Measurements from ENCODE around the gene FMNL3.
A peak's percentile ranks its signal among the peaks of the same experiment; 100 is the strongest.

Gene FMNL3, protein sequence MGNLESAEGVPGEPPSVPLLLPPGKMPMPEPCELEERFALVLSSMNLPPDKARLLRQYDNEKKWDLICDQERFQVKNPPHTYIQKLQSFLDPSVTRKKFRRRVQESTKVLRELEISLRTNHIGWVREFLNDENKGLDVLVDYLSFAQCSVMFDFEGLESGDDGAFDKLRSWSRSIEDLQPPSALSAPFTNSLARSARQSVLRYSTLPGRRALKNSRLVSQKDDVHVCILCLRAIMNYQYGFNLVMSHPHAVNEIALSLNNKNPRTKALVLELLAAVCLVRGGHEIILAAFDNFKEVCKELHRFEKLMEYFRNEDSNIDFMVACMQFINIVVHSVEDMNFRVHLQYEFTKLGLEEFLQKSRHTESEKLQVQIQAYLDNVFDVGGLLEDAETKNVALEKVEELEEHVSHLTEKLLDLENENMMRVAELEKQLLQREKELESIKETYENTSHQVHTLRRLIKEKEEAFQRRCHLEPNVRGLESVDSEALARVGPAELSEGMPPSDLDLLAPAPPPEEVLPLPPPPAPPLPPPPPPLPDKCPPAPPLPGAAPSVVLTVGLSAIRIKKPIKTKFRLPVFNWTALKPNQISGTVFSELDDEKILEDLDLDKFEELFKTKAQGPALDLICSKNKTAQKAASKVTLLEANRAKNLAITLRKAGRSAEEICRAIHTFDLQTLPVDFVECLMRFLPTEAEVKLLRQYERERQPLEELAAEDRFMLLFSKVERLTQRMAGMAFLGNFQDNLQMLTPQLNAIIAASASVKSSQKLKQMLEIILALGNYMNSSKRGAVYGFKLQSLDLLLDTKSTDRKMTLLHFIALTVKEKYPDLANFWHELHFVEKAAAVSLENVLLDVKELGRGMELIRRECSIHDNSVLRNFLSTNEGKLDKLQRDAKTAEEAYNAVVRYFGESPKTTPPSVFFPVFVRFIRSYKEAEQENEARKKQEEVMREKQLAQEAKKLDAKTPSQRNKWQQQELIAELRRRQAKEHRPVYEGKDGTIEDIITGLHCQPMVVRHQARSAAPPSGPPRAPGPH

DNA sequence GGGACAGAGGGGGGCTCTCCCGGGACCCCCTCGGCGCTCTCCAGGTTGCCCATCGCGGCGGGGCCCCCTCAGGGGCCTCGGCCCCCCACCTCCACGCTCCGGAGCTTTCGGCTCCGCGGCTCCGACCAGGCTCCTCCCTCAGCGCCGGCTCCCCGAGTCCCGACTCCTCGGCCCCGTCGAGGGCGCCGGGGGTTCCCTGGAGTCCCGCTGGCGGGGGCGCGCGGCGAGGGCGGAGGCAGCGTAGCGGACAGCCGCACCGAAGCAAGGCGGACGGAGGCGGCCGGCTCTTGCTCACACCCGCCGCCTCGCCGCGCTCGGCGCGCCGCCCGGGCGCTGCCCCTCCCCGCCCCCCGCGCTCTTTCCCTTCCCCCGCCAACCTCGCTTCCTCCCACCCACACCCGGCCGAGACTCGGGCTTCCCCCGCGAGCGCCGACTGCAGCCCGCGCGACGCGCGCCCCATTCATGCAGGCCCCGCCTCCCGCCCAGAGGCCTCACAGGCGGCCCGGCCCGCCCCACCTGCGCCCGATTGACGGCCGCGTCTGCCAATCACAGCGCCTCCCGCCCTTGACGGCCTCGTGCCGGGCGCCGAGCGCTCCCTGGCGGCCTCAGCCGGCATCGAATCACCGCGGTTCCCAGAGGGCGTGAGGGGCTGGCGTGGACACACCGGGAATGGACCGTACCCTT lies at the start of gene FMNL3:
FMNL3 (minus strand) TSS at position 278 of the 684 bp plus-strand sequence; CDS start at position 53, 225 bp downstream.
- no peaks in the 10 kb centered on the region for H3K27me3 ChIP-seq (ENCODE audit: insufficient read depth, low read depth, severe bottlenecking)
- peak; percentile 97 for DNase-seq
- no peaks in the 10 kb centered on the region for H3K9me3 ChIP-seq (ENCODE audit: severe bottlenecking)
- H3K27ac ChIP-seq, result peak within 1 kb of the TSS; percentile 92
- peak within 1 kb of the TSS; percentile 91 for H3K4me3 ChIP-seq (ENCODE audit: low read depth, low read length)
- H3K36me3 ChIP-seq, result no peaks in the 10 kb centered on the region
- TF ChIP-seq, protein P1, sequence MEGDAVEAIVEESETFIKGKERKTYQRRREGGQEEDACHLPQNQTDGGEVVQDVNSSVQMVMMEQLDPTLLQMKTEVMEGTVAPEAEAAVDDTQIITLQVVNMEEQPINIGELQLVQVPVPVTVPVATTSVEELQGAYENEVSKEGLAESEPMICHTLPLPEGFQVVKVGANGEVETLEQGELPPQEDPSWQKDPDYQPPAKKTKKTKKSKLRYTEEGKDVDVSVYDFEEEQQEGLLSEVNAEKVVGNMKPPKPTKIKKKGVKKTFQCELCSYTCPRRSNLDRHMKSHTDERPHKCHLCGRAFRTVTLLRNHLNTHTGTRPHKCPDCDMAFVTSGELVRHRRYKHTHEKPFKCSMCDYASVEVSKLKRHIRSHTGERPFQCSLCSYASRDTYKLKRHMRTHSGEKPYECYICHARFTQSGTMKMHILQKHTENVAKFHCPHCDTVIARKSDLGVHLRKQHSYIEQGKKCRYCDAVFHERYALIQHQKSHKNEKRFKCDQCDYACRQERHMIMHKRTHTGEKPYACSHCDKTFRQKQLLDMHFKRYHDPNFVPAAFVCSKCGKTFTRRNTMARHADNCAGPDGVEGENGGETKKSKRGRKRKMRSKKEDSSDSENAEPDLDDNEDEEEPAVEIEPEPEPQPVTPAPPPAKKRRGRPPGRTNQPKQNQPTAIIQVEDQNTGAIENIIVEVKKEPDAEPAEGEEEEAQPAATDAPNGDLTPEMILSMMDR (IDR thresholded peaks at IDR 0.05; ENCODE audit: low read depth, low read length), result peak; percentile 89

DNA sequence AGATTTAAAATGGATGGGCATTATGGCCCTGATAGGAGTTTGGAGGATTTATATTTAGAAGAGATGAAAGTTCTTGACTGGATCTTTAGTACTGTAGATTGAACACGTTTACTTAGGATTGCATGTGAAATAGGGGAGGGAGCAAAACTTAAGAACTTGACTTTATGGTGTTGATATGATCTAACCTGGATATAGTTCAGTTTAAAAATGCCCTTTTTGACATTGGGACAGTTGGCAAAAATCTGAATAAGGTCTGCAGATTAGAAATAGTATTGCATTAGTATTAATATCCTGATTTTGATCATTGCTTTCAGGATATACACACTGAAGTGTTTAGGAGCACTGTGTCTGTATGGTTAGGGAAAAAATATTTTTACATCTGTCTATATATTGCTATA lies 43.8 kb upstream of the FMNL3 start:
- Histone ChIP-seq H3K36me3 (peaks cover 66% of the 10 kb centered on the region), H3K4me3 (ENCODE audit: low read depth, low read length) (no peak overlapping the region), H3K9me3 (ENCODE audit: severe bottlenecking) (no peaks in the 10 kb centered on the region), H3K27ac (no peak overlapping the region), H3K27me3 (ENCODE audit: insufficient read depth, low read depth, severe bottlenecking) (no peaks in the 10 kb centered on the region)
- TF ChIP-seq, protein P1 (IDR thresholded peaks at IDR 0.05; ENCODE audit: low read depth, low read length), result no peak
- no peak for DNase-seq

DNA sequence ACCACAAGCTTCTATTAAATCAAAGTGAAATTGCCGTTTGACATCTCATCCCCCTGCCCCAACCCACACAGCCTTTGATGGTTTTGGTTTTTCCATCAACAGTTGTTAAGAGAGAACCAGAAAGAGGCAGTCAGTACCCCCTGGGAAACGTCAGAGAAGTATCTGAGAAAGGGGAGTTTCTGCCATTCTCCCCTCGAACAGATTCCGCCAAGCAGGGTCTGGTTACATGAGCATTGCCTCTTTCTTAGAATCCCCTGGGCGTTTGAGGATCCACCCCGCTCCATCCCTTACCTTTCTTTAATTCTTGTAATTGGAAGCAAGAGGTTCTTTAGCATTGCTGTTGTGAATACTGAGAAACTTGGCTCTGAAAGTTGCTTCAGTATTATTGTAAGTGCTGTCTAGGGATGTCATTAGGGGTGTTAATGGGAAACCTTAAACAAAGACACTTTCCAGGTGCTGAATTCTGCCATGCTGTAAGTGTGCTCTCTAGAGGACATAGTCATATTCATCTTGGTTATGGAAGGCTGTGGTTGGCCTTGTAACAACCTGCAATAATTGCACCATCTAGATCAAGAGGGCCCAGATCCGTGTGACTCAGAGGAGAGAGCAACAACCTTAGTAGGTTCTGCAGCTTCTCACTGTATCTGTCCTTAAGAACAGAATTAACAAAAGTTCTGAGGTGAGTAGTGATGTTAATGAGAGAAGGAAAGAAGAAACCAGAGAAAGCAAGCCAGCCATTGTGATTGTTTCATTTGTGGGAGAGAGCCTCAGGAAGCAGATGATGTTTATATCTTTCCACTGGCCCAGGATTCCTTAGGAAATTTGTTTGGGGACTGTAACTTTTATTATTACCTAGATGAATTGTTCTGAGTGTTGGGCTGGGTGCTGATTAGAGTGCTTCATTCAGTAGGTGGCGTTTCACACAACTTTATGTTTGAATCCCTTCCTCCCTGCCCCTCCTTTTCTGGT lies 43.1 kb upstream of the FMNL3 start:
- Histone ChIP-seq H3K4me3 (ENCODE audit: low read depth, low read length) (no peak overlapping the region), H3K27me3 (ENCODE audit: insufficient read depth, low read depth, severe bottlenecking) (no peaks in the 10 kb centered on the region), H3K27ac (no peak overlapping the region), H3K36me3 (peaks cover 59% of the 10 kb centered on the region), H3K9me3 (ENCODE audit: severe bottlenecking) (no peaks in the 10 kb centered on the region)
- TF ChIP-seq, protein P1 (IDR thresholded peaks at IDR 0.05; ENCODE audit: low read depth, low read length), result no peak
- no peak for DNase-seq

DNA sequence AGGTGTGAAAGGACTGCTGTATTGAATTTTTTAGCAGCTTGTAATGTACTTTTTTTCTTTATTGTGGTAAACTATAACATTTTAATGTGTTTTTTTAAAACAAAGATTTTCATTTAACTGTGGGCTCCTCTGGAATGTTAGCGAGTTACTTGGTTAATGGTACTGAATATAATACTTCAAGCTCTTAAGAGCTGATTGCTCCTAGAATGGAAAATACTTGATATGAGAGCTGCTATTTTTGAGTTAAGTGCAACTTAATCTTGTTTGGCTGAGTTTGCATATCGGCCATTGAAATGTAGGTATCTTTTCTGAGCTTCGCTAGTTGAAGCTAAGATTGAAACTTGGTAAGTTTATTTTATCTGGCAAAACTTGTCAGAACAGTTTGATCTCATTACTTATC lies 41.6 kb upstream of the FMNL3 start:
- peaks cover 49% of the 10 kb centered on the region for H3K36me3 ChIP-seq
- no peaks in the 10 kb centered on the region for H3K27me3 ChIP-seq (ENCODE audit: insufficient read depth, low read depth, severe bottlenecking)
- H3K4me3 ChIP-seq (ENCODE audit: low read depth, low read length), result no peak overlapping the region
- TF ChIP-seq, protein P1 (IDR thresholded peaks at IDR 0.05; ENCODE audit: low read depth, low read length), result no peak
- no peak overlapping the region for H3K27ac ChIP-seq
- no peaks in the 10 kb centered on the region for H3K9me3 ChIP-seq (ENCODE audit: severe bottlenecking)
- no peak for DNase-seq

Measured in WERI-Rb-1 (cell line).